ENCODE measurements around the gene PCYT1A. TPM values are rescaled to one million over a fixed set of nuclear protein-coding genes. Genes with fewer than 3 reads are reported as not detected.

PCYT1A gene
- total and polyA plus RNA-seq, 10 of the 15 experiments (the other 5 are each of a cell fraction or from before 2014, with no cell fraction given): 10.8 to 64.3 (median 48.6) TPM

DNA sequence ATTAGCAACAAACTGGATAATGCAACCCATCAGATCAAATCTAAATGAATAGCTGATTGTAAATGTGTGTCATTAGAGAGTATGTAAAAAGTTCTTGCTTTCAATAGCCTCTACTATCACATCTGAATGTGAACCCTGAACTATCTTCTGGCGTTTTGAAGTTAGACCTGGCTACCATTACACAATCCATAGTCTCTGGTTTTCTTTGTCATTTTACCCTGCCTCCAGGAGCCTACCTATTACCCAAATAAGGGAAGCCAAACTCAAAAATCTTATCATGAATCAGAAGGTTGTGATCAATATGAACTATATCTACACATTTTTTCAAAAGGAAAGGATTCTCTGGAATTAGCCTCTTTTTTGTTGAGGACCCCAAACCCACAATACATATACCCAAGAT, 31.8 kb downstream of the PCYT1A start:
- in situ Hi-C loops (cut with MboI): no loop called here
- no peak overlapping the region for H3K9ac ChIP-seq (ENCODE audit: control insufficient read depth, insufficient read depth, low read length)
- SMC1A ChIA-PET (ENCODE audit: uncharacterized antibody, unreplicated experiment): interaction anchor here (0.8 to 1.8 kb wide), 9 partner anchors 27 to 267 kb away, joined by 3 to 9 read pairs (median 4); no protein-coding TSS in a partner anchor
- no peak for TF ChIP-seq NFYB (IDR thresholded peaks at IDR 0.05; ENCODE audit: insufficient read depth, low read depth, low read length)
- no peak for TF ChIP-seq MTA3 (IDR thresholded peaks at IDR 0.05; ENCODE audit: borderline replicate concordance, low read length)
- TF ChIP-seq MEF2B (IDR thresholded peaks at IDR 0.05; ENCODE audit: partially characterized antibody, poor library complexity, severe bottlenecking): no peak
- TF ChIP-seq SMAD1 (IDR thresholded peaks at IDR 0.05; ENCODE audit: low read depth, partially characterized antibody): no peak
- no peak for TF ChIP-seq BCLAF1 (IDR thresholded peaks at IDR 0.05)
- no peak for TF ChIP-seq POLR2AphosphoS5 (IDR thresholded peaks at IDR 0.05; ENCODE audit: low read length)
- no peak for TF ChIP-seq SMC3 (IDR thresholded peaks at IDR 0.05; ENCODE audit: borderline replicate concordance, low read length)
- no peak for TF ChIP-seq RFX5 (IDR thresholded peaks at IDR 0.05; ENCODE audit: low read depth, low read length)
- TF ChIP-seq RB1 (IDR thresholded peaks at IDR 0.05; ENCODE audit: borderline replicate concordance): no peak
- DNase-seq (ENCODE audit: low read depth, low spot score) (no peak), ATAC-seq (no peak), FAIRE-seq (no peak)
- RAD21 ChIA-PET (ENCODE audit: unreplicated experiment): interaction anchor here (0.5 to 3.1 kb wide), 4 partner anchors 188 to 268 kb away, joined by 3 to 17 read pairs (median 6); partner anchors contain the start of gene RNF168
- intact Hi-C loops (cut with micrococcal nuclease; ENCODE audit: unreplicated experiment): loop anchor here (10.0 kb wide), 1 partner anchor 109 kb away; no protein-coding TSS in a partner anchor
- no peaks in the 10 kb centered on the region for H3K4me1 ChIP-seq (ENCODE audit: control insufficient read depth, insufficient read depth, low read length)
- BruUV-seq (replicated peaks): no TSS peak
- peaks cover 4% of the 10 kb centered on the region; the same call in 1 of the 2 replicates for H4K20me1 ChIP-seq (ENCODE audit: control insufficient read depth, insufficient read depth)
- H3K79me2 ChIP-seq (ENCODE audit: control insufficient read depth, insufficient read depth, low read length): peaks cover 2% of the 10 kb centered on the region
- peaks cover 0 to 9% of the 10 kb centered on the region in 2 experiments; a peak in 3 of 4 replicates for H3K36me3 ChIP-seq (ENCODE audit: control insufficient read depth in 2 of 2, insufficient read depth in 2 of 2, low read length in 1 of 2)
- POLR2A ChIA-PET: no interaction called here
- 100% methylated on average over 1 of the region's 1 CpG for WGBS (ENCODE audit: insufficient coverage, insufficient replicate concordance, low lambda C conversion rate, missing lambda C conversion rate)
- no peaks in the 10 kb centered on the region; the same call in 2 of the 3 replicates for H3K9me3 ChIP-seq (replicated peaks; ENCODE audit: control insufficient read depth, insufficient read depth, low read length)
- H3K4me2 ChIP-seq (ENCODE audit: control insufficient read depth, insufficient read depth): no peak overlapping the region
- H2AFZ ChIP-seq (ENCODE audit: control insufficient read depth, low read depth, low read length): no peak overlapping the region
- H3K27me3 ChIP-seq (replicated peaks in 1 of 2; ENCODE audit: control insufficient read depth in 2 of 2, insufficient read depth in 2 of 2, low read length in 1 of 2): no peaks in the 10 kb centered on the region
- CTCF ChIA-PET: interaction anchor here (0.9 to 3.0 kb wide), 7 partner anchors 10 to 266 kb away, joined by 3 to 48 read pairs (median 3); no protein-coding TSS in a partner anchor
- H3K4me3 ChIP-seq: no peak overlapping the region
- no peak overlapping the region for H3K27ac ChIP-seq (ENCODE audit: control insufficient read depth, insufficient read depth)

All from GM12878 (cell line).